ENCODE data around the gene ARID5B. TPM values are rescaled to one million over a fixed set of nuclear protein-coding genes. Genes with fewer than 3 reads are reported as not detected.

ARID5B gene
- total RNA-seq, 1 experiment from 2014 or later, result 17.4 TPM

GRCh38 chr10:62049624-62050345 is 148.3 kb downstream of the ARID5B start:
- DNase-seq (ENCODE audit: low read depth), result no peak

GRCh38 chr10:62050346-62050892 is 148.9 kb downstream of the ARID5B start:
- no peak for DNase-seq (ENCODE audit: low read depth)

DNA sequence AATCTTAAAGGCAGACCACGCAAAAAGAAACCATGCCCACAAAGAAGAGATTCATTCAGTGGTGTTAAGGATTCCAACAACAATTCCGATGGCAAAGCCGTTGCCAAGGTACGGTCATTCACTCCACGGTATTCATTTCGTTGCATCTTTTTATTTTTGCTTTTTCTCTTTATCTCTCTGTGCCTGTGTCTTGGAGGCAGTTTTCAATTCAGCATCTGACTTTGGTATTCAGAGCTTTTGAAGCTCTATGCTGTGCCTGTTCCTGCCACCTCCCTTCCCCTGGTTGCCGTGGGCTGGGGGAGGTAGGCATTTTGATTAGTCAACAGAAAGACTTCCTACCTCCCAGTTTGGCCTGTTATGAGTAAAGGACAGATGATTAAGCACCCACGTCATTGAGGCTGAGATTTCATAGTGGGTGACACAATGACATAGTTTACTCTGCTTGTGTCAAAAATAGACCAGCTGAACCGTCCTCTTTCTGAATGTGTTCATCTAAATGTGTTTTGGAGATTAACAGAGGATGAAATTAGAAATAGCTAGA is 149.5 kb downstream of the ARID5B start:
- peak; percentile 92 for DNase-seq (ENCODE audit: low read depth)

DNA sequence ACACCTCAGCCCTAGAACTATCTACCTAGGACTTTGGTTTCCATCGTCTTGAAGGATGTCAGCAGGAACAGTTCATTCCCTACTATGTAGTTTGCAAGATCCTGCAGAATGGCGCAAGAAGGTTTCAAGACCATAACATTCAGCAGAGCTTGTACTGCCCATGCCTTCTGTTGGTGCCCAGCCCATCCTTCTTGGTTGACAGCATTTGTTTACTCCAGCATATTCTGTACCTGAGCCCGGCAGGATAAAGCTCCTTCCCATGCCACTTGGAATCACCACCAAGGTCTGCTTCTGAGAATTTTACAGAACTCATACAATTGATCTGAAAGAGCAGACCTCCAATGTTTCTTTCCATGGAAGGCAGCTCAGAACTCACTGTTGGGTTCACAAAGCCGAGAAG is 150.8 kb downstream of the ARID5B start:
- DNase-seq (ENCODE audit: low read depth), result no peak

- DNase-seq (ENCODE audit: low read depth), result no peak
Observed at GRCh38 chr10:62053860-62054259, 152.4 kb downstream of the ARID5B start.

GRCh38 chr10:62054408-62054807 is 152.9 kb downstream of the ARID5B start:
- no peak for DNase-seq (ENCODE audit: low read depth)

- DNase-seq (ENCODE audit: low read depth), result no peak
Observed at GRCh38 chr10:62054830-62055229, 153.3 kb downstream of the ARID5B start.

DNA sequence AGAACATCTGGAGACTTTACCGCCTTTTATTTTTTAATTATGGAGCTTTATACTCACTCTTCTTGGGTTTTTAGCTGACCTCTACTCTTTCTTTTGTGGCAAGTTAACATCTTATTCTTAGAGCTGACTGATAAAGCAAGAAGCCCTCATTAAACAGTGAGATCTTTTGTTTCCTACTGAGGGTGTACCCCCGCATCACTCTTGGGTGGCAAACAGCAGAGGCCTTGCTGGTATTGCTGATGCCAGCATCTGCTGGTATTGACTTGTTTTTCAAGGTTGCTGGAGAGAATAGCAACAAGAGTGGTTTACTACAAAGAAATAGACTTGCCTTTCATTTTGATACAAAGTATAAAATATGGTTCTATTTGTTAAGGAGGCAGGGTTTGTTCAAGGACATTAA is 154.7 kb downstream of the ARID5B start:
- DNase-seq (ENCODE audit: low read depth), result no peak

- no peak for DNase-seq (ENCODE audit: low read depth)
Observed at GRCh38 chr10:62056698-62057097, 155.2 kb downstream of the ARID5B start.

- no peak for DNase-seq (ENCODE audit: low read depth)
Observed at GRCh38 chr10:62057359-62057758, 155.9 kb downstream of the ARID5B start.

DNA sequence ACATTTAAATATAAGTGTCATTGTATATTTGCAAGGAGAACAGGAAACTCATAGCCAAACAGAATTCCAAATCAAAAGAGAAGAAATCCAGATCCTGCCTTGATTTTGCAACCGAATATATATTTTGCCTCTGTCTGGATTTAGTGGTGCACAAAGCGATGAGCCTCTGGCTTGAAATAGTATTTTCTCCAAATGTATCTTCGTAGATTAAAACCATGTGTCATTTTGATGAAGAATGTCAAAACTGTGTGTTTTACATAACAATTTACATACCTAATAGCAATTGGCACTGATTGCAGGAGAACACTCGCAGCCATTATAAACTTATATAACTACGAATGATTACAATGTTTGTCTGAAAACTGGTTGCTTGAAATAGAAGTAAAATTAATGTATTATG is 156.4 kb downstream of the ARID5B start:
- DNase-seq (ENCODE audit: low read depth), result no peak

GRCh38 chr10:62058476-62058875 is 157.0 kb downstream of the ARID5B start:
- no peak for DNase-seq (ENCODE audit: low read depth)

GRCh38 chr10:62058896-62059216 is 157.4 kb downstream of the ARID5B start:
- DNase-seq (ENCODE audit: low read depth), result no peak

DNA sequence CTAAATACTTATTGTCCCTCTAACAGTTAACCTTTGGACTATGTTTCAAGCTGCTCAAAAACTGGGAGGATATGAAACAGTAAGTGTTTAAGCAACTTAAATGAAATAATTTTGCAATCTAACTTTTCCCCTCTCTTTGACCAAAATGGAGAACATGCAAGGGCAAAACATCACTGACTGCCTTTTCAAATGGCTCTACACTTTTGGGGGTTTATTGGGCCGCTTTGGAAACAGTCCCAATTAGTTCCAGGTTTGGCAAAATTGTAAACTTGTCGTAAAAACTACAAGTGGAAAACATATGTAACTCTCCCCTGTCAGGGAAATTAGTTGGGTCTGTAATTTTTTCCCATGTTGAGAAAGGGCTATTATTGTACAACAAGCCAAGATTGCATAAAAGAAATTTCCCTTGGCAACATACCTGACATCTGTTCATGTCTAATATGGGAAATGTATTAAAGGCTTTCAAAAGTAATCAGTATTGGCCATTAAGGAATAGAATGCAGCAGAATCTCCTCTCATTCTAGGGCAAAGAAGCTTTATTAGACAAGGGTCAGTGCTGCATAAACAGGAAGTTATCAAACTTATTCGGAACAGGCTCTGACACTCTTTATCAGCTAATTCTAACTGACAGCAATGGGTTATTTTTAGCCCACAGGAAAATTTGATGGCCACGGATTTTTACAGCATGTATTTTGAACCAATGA is 157.9 kb downstream of the ARID5B start:
- no peak for DNase-seq (ENCODE audit: low read depth)

DNA sequence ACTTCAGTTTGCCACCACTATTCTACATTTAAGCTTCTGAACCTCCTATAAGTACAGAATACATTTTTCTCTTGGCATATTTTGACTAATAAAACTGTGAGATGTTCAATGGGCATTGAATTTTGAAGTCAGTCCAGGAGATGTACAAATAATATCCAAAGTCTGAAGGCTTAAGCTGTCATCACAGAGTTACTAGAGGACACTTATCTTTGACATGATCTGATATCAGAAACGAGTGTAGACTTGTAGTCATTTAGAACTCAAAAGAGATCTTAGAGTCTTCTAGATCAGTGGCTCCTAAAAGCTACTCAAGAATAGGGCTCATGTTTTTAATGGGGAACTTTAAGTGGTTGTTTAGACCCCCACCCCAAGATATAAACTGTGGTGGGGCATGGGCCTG is 160.5 kb downstream of the ARID5B start:
- no peak for DNase-seq (ENCODE audit: low read depth)

DNA sequence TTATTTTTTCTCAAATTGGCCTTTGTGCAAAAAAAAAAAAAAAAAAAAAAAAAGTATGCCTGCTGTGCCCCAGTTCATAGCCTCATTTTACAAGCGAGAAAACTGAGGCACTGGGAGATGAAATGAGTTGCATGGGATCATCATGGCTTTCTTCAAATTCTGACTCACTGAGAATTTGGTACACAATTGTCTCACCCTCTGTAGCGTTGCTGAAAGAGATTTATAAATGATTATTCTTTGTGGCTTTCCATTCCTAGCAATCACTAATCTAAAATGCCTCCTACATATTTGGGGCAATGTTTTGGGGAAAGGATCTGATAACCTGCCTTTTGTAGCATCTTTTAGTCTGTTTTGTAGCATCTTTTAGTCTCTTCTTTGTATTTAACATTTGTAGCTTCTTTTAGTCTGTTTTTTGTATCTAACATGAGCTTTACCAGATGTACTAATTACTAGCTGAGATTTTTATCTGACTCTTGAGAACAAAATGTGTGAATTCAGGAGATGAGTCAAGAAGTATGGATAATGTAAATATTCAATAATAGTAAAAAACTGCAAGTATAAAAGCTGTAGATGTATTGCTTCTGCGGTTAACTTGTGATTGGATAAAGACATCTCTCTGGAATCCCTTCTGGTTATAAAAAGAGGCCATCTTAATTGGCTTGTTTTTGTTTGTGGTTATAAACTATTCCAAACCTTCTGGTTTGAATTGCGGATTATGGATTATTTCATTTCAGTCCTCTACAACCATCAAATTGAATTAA is 161.4 kb downstream of the ARID5B start:
- DNase-seq (ENCODE audit: low read depth), result no peak

GRCh38 chr10:62063795-62064472 is 162.4 kb downstream of the ARID5B start:
- no peak for DNase-seq (ENCODE audit: low read depth)

DNA sequence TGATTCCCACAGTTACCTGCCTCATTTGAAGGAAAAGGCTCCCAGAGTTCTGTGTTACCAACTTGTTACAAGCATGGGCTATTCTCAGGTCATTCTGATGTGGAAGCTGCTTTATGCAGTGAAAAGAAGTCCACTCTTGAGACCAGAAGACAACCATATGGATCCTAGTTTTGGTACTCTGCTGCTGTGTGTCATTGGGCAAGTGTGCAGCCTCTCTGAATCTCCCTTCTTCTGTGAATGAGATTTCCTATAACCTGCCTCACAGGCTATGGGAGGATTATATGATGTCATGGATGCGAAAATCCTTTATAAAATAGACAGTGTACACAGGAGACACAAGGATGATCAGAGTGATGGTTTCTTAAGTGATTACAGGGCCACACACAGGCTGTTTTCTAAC is 166.1 kb downstream of the ARID5B start:
- no peak for DNase-seq (ENCODE audit: low read depth)

DNA sequence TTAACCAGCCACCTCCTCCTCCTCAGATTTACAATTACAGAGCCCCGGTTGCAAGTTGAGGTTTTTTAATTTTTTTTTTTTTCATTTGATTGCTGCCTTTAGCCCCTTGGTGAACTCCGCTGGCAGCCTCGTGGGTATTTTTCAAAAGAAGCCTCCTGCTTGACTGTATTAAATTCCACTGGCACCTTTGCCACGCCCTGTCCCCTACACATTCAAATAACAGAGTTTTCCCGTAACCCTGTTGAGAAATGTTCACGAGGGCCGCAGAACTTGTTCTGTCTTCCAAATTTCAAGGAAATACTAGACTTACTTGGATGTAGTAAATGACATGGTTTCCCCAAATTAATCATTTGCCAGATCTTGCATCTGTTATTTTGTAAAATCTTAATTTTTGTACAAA is 167.0 kb downstream of the ARID5B start:
- DNase-seq (ENCODE audit: low read depth), result no peak

GRCh38 chr10:62069452-62070178 is 168.1 kb downstream of the ARID5B start:
- peak; percentile 63 for DNase-seq (ENCODE audit: low read depth)

- peak; percentile 77 for DNase-seq (ENCODE audit: low read depth)
Observed at GRCh38 chr10:62071846-62072281, 170.4 kb downstream of the ARID5B start.

Data from LHCN-M2 (cell line).